NB4 (cell line): ENCODE results near the gene RHBDF2.

Source experiments
- DNase-seq: peaks from one replicate; pipeline ENCODE4 v3.0.0; 2010; ENCODE audit warnings: low read depth
- H3K4me3 ChIP-seq: one replicate; pipeline ENCODE4 v1.5.1; 2011; ENCODE audit warnings: mild to moderate bottlenecking, low read depth, low read length, moderate library complexity
- MYC ChIP-seq: IDR thresholded peaks from 2 replicates; pipeline ENCODE4 v1.6.1; 2011; ENCODE audit warnings: low read depth, low read length
- POLR2A ChIP-seq: IDR thresholded peaks from 2 replicates; pipeline ENCODE4 v1.6.1; 2011; ENCODE audit warnings: mild to moderate bottlenecking; ENCODE audit not compliant: insufficient read length; ENCODE audit errors: extremely low read depth
- TF ChIP-seq, protein P1 (sequence below): IDR thresholded peaks from one replicate; pipeline ENCODE4 v1.5.1; 2012; ENCODE audit warnings: low read depth, low read length
- TF ChIP-seq, protein P2 (sequence below): IDR thresholded peaks from 2 replicates; pipeline ENCODE4 v1.6.1; 2011; ENCODE audit warnings: low read depth, low read length

The RHBDF2 gene

DNA sequence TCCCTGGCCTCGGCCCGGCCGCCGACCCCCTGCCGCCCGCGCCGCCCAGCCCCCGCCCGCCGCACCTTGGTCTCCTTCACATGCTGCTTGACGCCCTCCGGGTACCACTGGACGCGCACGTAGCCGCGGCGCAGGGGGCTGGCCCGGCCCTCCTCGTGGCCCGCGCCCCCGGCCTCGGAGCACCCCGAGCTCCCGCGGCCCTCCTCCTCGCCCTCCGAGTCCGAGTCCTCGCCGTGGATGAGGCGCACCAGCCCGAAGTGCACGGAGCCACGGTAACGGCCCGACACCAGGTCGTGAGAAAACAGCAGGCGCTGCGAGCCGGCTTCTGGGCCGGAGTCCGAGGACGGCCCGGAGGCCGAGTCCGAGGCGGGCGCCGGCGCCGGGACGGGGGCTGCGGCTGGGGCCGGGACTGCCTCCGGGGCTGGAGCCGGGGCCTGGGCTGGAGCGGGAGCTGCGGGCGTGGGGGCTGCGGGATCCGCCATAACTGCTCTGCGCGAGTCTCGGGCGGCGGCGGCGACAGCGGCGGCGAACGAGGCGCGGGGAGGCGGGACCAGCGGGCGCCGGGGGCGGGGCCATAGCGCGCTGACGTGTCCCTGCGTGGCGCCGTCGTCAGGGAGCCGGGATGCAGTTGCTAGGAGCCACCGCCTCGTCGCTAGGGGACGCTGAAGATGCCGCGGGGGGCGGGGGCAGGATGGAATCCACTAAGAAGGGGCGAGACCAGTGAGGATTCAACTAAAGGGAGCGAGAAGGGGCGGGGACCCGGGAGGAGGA lies 48.4 kb downstream of the RHBDF2 start, which contains the start of gene UBE2O:
TSS of gene UBE2O (minus strand) at position 493 of the 771 bp plus-strand sequence. CDS start at position 482, 11 bp downstream.
- TF ChIP-seq POLR2A (peak; percentile 66), MYC (peak; percentile 9; the same call in 1 of the 2 replicates)
- TF ChIP-seq, protein P1, sequence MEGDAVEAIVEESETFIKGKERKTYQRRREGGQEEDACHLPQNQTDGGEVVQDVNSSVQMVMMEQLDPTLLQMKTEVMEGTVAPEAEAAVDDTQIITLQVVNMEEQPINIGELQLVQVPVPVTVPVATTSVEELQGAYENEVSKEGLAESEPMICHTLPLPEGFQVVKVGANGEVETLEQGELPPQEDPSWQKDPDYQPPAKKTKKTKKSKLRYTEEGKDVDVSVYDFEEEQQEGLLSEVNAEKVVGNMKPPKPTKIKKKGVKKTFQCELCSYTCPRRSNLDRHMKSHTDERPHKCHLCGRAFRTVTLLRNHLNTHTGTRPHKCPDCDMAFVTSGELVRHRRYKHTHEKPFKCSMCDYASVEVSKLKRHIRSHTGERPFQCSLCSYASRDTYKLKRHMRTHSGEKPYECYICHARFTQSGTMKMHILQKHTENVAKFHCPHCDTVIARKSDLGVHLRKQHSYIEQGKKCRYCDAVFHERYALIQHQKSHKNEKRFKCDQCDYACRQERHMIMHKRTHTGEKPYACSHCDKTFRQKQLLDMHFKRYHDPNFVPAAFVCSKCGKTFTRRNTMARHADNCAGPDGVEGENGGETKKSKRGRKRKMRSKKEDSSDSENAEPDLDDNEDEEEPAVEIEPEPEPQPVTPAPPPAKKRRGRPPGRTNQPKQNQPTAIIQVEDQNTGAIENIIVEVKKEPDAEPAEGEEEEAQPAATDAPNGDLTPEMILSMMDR = no peak
- TF ChIP-seq, protein P2, sequence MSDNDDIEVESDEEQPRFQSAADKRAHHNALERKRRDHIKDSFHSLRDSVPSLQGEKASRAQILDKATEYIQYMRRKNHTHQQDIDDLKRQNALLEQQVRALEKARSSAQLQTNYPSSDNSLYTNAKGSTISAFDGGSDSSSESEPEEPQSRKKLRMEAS = no peak
- peak within 1 kb of the TSS; percentile 76 for H3K4me3 ChIP-seq
- peak; percentile 92 for DNase-seq

DNA sequence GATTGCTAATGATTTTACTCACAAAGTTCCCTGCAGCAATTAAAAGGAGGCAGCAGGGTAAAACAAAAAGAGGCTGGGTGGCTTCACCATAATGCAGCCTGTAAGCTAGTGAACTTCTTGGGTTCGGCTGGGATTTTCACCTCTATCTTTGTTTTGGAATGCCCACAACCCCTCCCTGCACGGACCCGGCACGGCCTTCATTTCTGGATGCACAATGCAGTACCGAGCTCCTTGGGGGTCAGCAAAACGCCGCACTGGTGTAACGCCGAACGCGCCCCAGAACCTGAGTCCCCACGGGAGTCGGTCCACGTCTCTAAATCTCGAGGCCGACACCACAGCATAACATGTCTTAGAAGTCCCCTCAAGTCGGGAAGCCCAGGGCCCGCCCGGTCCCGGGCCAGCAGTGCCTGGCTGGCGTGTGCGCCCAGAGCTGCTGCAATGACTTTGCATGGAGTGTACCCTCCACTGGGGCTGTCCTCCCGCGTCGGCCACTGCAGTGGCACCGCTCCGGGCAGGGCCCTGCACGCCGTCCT lies 49.0 kb downstream of the RHBDF2 start:
- peak overlapping the region; percentile 76 for H3K4me3 ChIP-seq
- DNase-seq = no peak
- TF ChIP-seq, protein P2 = no peak
- TF ChIP-seq, protein P1 = no peak
- TF ChIP-seq POLR2A = no peak
- no peak for TF ChIP-seq MYC

DNA sequence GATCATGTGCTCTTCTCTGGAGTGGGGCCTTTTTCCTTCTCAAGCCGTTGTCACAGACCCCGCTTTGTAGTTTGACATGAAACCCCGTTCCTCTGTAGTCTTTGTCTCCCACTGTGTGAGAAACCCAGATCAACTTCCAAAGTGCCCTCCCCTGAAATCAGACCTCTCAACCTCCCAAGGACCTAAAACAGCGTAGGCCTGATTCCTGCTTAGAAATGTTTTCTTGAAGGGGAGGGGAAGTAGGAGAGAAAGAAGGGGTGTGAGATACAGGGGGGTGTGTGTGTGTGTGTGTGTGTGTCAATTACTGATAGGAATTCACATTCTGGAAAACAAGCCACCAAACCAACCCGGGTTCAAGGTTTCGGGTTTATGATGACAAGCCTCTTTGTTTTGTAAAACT lies 49.7 kb downstream of the RHBDF2 start:
- no peak for DNase-seq
- peak overlapping the region; percentile 76 for H3K4me3 ChIP-seq
- TF ChIP-seq POLR2A = no peak
- TF ChIP-seq, protein P2 = no peak
- no peak for TF ChIP-seq MYC
- TF ChIP-seq, protein P1 = no peak

DNA sequence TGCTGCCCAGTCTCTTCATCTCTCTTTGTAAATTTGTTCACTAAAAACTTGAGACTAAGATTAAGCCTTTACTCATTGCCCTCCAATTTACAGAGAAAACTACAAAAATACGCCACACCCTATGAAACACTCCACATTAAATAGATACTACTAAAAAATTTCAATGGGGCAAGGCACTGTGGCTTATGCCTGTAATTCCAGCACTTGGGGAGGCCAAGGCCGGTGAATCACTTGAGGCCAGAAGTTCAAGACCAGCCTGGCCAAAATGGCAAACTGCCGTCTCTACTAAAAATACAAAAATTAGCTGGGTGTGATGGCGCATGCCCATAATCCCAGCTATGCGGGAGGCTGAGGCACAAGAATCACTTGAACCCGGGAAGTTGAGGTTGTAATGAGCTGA lies 52.1 kb downstream of the RHBDF2 start:
- DNase-seq = no peak
- TF ChIP-seq MYC = no peak
- TF ChIP-seq, protein P1 = no peak
- TF ChIP-seq POLR2A = no peak
- TF ChIP-seq, protein P2 = no peak
- H3K4me3 ChIP-seq = no peak overlapping the region

DNA sequence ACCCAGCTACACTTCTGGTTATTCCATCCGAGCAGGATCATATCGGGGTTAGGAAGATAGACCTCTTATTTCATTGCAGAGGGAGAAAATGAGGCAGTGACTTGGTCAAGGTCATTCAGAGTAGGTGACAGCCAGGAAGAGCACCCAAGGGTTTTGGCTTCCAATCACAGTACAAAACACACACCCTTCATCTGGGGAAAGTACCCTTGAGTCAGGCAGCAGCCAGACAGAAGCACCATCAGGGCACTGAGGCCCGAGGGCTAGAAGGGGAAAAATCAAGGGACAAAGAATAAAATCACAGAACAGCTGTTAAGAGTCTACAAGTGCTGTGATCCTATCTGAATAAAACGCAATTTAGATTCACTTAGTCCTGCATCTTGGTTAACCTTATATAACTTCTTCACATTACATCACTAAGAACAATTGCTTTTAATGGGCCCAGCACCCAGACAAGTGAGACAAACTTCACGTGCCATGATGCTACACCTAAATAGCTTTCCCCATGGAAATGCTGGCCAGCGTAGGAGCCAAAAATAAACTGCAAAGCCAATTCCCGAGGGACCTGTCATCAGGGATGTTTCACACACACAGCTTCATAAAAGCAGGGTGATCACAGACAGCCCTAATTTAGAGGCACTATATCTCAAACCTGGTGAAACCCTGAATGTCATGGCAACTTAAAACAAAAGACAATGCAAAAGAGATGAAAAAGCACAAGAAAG lies 53.1 kb downstream of the RHBDF2 start:
- no peak overlapping the region for H3K4me3 ChIP-seq
- TF ChIP-seq, protein P1 = no peak
- TF ChIP-seq, protein P2 = no peak
- no peak for TF ChIP-seq MYC
- TF ChIP-seq POLR2A = no peak
- no peak for DNase-seq
